C4-2B (cell line): ENCODE data around the gene JMJD8.

ENCODE experiments used
- ZFX ChIP-seq: fragments of 450-650 bp; IDR thresholded peaks from 2 replicates; pipeline ENCODE4 v1.6.1; 2017
- TF ChIP-seq, protein P1 (sequence below): fragments of 450-650 bp; conservative IDR thresholded peaks from 2 replicates; pipeline ENCODE4 v1.5.1; 2017; ENCODE audit warnings: mild to moderate bottlenecking

DNA sequence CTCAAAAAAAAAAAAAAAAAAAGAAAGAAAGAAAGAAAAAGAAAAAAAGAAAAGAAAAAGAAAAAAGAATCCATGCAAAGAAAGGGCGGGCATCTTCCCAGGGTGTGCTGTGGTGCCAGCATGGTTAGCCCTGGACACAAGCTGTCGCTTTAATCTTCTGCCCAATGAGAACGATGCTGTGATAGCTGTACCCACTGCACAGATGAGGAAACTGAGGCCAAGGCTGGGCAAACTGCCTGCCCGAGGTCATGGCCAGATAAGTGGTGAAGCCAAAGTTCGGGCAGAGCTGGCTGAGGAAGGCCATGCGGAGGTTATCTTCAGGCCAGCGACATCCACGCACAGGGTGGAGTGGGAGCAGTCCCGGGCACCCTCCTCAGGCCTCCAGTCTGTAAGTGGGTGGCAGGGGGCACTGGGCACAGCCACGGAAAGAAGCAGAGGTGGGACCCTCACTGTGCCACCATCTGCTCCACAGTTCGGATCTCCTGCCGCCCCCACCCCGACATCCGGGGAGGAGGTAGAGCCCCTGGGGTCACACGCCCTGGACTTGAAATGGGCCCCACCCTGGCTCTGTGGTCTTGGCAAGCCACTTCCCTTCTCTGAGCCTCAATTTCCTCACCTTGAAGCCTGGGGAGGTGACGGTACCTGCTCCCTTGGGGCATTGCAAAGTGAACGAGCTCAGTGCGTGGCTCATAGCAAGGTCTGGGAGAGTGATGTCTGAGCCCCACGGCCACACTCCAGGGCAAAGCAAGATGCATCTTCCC lies 15.0 kb upstream of the JMJD8 start:
- TF ChIP-seq, protein P1, sequence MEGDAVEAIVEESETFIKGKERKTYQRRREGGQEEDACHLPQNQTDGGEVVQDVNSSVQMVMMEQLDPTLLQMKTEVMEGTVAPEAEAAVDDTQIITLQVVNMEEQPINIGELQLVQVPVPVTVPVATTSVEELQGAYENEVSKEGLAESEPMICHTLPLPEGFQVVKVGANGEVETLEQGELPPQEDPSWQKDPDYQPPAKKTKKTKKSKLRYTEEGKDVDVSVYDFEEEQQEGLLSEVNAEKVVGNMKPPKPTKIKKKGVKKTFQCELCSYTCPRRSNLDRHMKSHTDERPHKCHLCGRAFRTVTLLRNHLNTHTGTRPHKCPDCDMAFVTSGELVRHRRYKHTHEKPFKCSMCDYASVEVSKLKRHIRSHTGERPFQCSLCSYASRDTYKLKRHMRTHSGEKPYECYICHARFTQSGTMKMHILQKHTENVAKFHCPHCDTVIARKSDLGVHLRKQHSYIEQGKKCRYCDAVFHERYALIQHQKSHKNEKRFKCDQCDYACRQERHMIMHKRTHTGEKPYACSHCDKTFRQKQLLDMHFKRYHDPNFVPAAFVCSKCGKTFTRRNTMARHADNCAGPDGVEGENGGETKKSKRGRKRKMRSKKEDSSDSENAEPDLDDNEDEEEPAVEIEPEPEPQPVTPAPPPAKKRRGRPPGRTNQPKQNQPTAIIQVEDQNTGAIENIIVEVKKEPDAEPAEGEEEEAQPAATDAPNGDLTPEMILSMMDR = no peak
- TF ChIP-seq ZFX = no peak
